Breast epithelium (tissue), 4 donors: ENCODE measurements around the gene SLC44A4. TPM values are rescaled to one million over a fixed set of nuclear protein-coding genes. Genes with fewer than 3 reads are reported as not detected.

Experiments used
- DNase-seq, 2 donors: peaks; one replicate each; pipeline ENCODE4 v3.0.0-alpha.2; 2019; ENCODE audit warnings: low spot score in 2 of 2
- H3K27ac ChIP-seq, 2 donors: fragments of 200-600 bp; sonication (generic) in 1 of 2; one replicate each; pipeline ENCODE4 v1.5.1; 2016 to 2019; ENCODE audit warnings: mild to moderate bottlenecking in 1 of 2
- H3K27me3 ChIP-seq, 2 donors: fragments of 200-600 bp; sonication (generic) in 1 of 2; one replicate each; pipeline versions ENCODE4 v1.5.1 to v1.6.0; 2017 to 2019; ENCODE audit warnings: control low read depth in 1 of 2, mild to moderate bottlenecking in 1 of 2
- H3K36me3 ChIP-seq: fragments of 200-600 bp; one replicate; pipeline ENCODE4 v1.5.1; 2019
- H3K4me1 ChIP-seq, 2 donors: fragments of 200-600 bp; sonication (generic); one replicate each; pipeline ENCODE4 v1.5.1; 2016 to 2019; ENCODE audit warnings: control low read depth in 1 of 2
- H3K4me3 ChIP-seq, 3 donors: fragments of 200-600 bp; sonication (generic); 1 replicate in 2 of 3; 2 replicates in 1 of 3; pipeline ENCODE4 v1.5.1; 2016 to 2019; ENCODE audit warnings: mild to moderate bottlenecking in 3 of 3, moderate library complexity in 2 of 3
- H3K9me3 ChIP-seq, 2 donors: fragments of 200-600 bp; sonication (generic) in 1 of 2; one replicate each; pipeline ENCODE4 v1.5.1; 2016 to 2019; ENCODE audit warnings: control low read depth in 1 of 2
- CTCF ChIP-seq, 3 donors: fragments of 450-650 bp; IDR thresholded peaks; one replicate each; pipeline ENCODE4 v1.5.1; 2016 to 2017; ENCODE audit warnings: antibody characterized with exemption in 3 of 3, mild to moderate bottlenecking in 3 of 3, moderate library complexity in 3 of 3
- POLR2A ChIP-seq: fragments of 450-650 bp; IDR thresholded peaks from one replicate; pipeline ENCODE4 v1.6.1; 2016; ENCODE audit warnings: antibody characterized with exemption, mild to moderate bottlenecking, moderate library complexity
- POLR2AphosphoS5 ChIP-seq, 3 donors: sonication (generic); formaldehyde crosslinking; IDR thresholded peaks; one replicate each; pipeline ENCODE4 v1.6.1; 2017; ENCODE audit warnings: antibody characterized with exemption in 3 of 3
- intact Hi-C: fragments of 100-400 bp; cut with DNase I; formaldehyde crosslinking; loops from one replicate; pipeline ENCODE4 v1.15.1; 2023; ENCODE audit warnings: low total_unique reads
- total RNA-seq, 3 donors: library from RNA; depleted of rRNA; stranded (reverse); fragments of >200 nt; gene quantifications; one replicate each; pipeline ENCODE4 v1.1.0, GENCODE V29; 2016

The SLC44A4 gene
- total RNA-seq, 3 donors from 2014 or later = 0.32 to 35.4 (median 10.5) TPM

- peak overlapping the region; percentile 57 to 75 (median 64) for H3K4me3 ChIP-seq
- no peaks in the 10 kb centered on the region for H3K36me3 ChIP-seq
- no peaks in the 10 kb centered on the region for H3K27me3 ChIP-seq
- no peaks in the 10 kb centered on the region for H3K9me3 ChIP-seq
- peak; percentile 97 to 98 for DNase-seq
- TF ChIP-seq CTCF (IDR thresholded peaks at IDR 0.05) = no peak
- peak; percentile 59 to 89 (median 87) for TF ChIP-seq POLR2AphosphoS5 (IDR thresholded peaks at IDR 0.05)
- TF ChIP-seq POLR2A = peak; percentile 22
- H3K27ac ChIP-seq = peak overlapping the region; percentile 99 to 100
- intact Hi-C loops = no loop called here
- peaks cover 0 to 5% of the 10 kb centered on the region in 2 donors for H3K4me1 ChIP-seq
Observed at GRCh38 chr6:31814677-31815024, 64.1 kb downstream of the SLC44A4 start.

GRCh38 chr6:31813465-31813849, 65.3 kb downstream of the SLC44A4 start:
- Histone ChIP-seq H3K27ac (peak overlapping the region; percentile 99 to 100), H3K27me3 (no peaks in the 10 kb centered on the region), H3K9me3 (no peaks in the 10 kb centered on the region), H3K36me3 (no peaks in the 10 kb centered on the region), H3K4me1 (peaks cover 0 to 5% of the 10 kb centered on the region in 2 donors), H3K4me3 (peak overlapping the region in 2 of 3 donors; percentile 64 to 75)
- TF ChIP-seq CTCF (IDR thresholded peaks at IDR 0.05) (no peak), POLR2A (no peak), POLR2AphosphoS5 (IDR thresholded peaks at IDR 0.05) (no peak)
- intact Hi-C loops = no loop called here
- DNase-seq = no peak

Other genes with a start within 250 kb of the SLC44A4 start
- gene BAG6, start 226.3 kb downstream of the SLC44A4 start, total RNA-seq = 100 to 1,000 TPM; 154 to 170 (median 157) TPM
- 1 to 10 TPM; 1.3 to 4.8 (median 4.6) TPM for gene APOM, start 223.1 kb downstream of the SLC44A4 start, total RNA-seq
- gene C6orf47, start 218.2 kb downstream of the SLC44A4 start, total RNA-seq = 10 to 100 TPM; 20.3 to 27.4 (median 24.8) TPM
- gene GPANK1, start 214.0 kb downstream of the SLC44A4 start, total RNA-seq = 10 to 100 TPM; 16.2 to 22.2 (median 20.0) TPM
- 100 to 1,000 TPM; 135 to 180 (median 178) TPM for gene CSNK2B, start 212.9 kb downstream of the SLC44A4 start, total RNA-seq
- 10 to 100 TPM in 1 of 3 donors, 1 to 10 TPM in 2; 6.2 to 12.7 (median 8.5) TPM for gene LY6G5B, start 209.0 kb downstream of the SLC44A4 start, total RNA-seq
- 1 to 10 TPM in 1 of 3 donors, under 1 TPM in 2; 0.33 to 1.9 (median 0.64) TPM for gene LY6G5C, start 197.9 kb downstream of the SLC44A4 start, total RNA-seq
- gene ABHD16A, start 175.7 kb downstream of the SLC44A4 start, total RNA-seq = 10 to 100 TPM; 42.6 to 62.6 (median 50.5) TPM
- gene LY6G6F, start 172.1 kb downstream of the SLC44A4 start, total RNA-seq = not detected
- not detected for gene LY6G6D, start 163.6 kb downstream of the SLC44A4 start, total RNA-seq
- gene LY6G6C, start 157.3 kb downstream of the SLC44A4 start, total RNA-seq = not detected
- under 1 TPM in 1 of 3 donors, not detected in 2; 0.16 TPM for gene MPIG6B, start 155.6 kb downstream of the SLC44A4 start, total RNA-seq
- 100 to 1,000 TPM in 2 of 3 donors, 10 to 100 TPM in 1; 100.0 to 212 (median 115) TPM for gene DDAH2, start 149.7 kb downstream of the SLC44A4 start, total RNA-seq
- 100 to 1,000 TPM; 266 to 325 (median 318) TPM for gene CLIC1, start 142.5 kb downstream of the SLC44A4 start, total RNA-seq
- gene MSH5, start 139.0 kb downstream of the SLC44A4 start, total RNA-seq = 10 to 100 TPM in 1 of 3 donors, 1 to 10 TPM in 2; 7.9 to 13.4 (median 8.0) TPM
- gene SAPCD1, start 116.3 kb downstream of the SLC44A4 start, total RNA-seq = 1 to 10 TPM in 2 of 3 donors, not detected in 1; 1.6 to 2.0 TPM
- gene VWA7, start 101.7 kb downstream of the SLC44A4 start, total RNA-seq = 1 to 10 TPM in 1 of 3 donors, under 1 TPM in 1, not detected in 1; under 0.01 to 1.6 TPM
- gene VARS1, start 83.2 kb downstream of the SLC44A4 start, total RNA-seq = 10 to 100 TPM; 19.2 to 35.4 (median 26.2) TPM
- 10 to 100 TPM; 28.7 to 39.7 (median 32.6) TPM for gene LSM2, start 72.0 kb downstream of the SLC44A4 start, total RNA-seq
- gene HSPA1L, start 63.7 kb downstream of the SLC44A4 start, total RNA-seq = 1 to 10 TPM; 1.3 to 1.9 (median 1.6) TPM
- gene HSPA1A, start 63.5 kb downstream of the SLC44A4 start, total RNA-seq = 100 to 1,000 TPM; 136 to 459 (median 202) TPM
- gene HSPA1B, start 51.3 kb downstream of the SLC44A4 start, total RNA-seq = 100 to 1,000 TPM; 113 to 376 (median 232) TPM
- 10 to 100 TPM; 44.6 to 57.3 (median 48.9) TPM for gene NEU1, start 16.2 kb downstream of the SLC44A4 start, total RNA-seq
- gene EHMT2, start 18.7 kb upstream of the SLC44A4 start, total RNA-seq = 10 to 100 TPM; 34.6 to 37.5 (median 37.0) TPM
- gene ZBTB12, start 23.1 kb upstream of the SLC44A4 start, total RNA-seq = 1 to 10 TPM in 2 of 3 donors, under 1 TPM in 1; 0.64 to 3.3 (median 1.9) TPM
- 10 to 100 TPM; 10.2 to 54.2 (median 15.4) TPM for gene C2, start 48.7 kb upstream of the SLC44A4 start, total RNA-seq
- 100 to 1,000 TPM in 2 of 3 donors, 10 to 100 TPM in 1; 36.3 to 177 (median 130) TPM for gene CFB, start 67.1 kb upstream of the SLC44A4 start, total RNA-seq
- 10 to 100 TPM; 77.3 to 92.7 (median 90.1) TPM for gene NELFE, start 80.0 kb upstream of the SLC44A4 start, total RNA-seq
- 10 to 100 TPM; 30.7 to 46.5 (median 43.9) TPM for gene SKIC2, start 80.2 kb upstream of the SLC44A4 start, total RNA-seq
- gene DXO, start 93.1 kb upstream of the SLC44A4 start, total RNA-seq = 10 to 100 TPM; 12.0 to 28.4 (median 22.0) TPM
- gene C4A, start 103.1 kb upstream of the SLC44A4 start, total RNA-seq = 100 to 1,000 TPM in 2 of 3 donors, 1 to 10 TPM in 1; 7.2 to 275 (median 230) TPM
- gene C4B, start 135.8 kb upstream of the SLC44A4 start, total RNA-seq = 100 to 1,000 TPM in 2 of 3 donors, 1 to 10 TPM in 1; 5.6 to 323 (median 298) TPM
- gene CYP21A2, start 159.4 kb upstream of the SLC44A4 start, total RNA-seq = 10 to 100 TPM in 1 of 3 donors, 1 to 10 TPM in 1, not detected in 1; 1.6 to 14.1 TPM
- 100 to 1,000 TPM in 1 of 3 donors, 10 to 100 TPM in 2; 32.9 to 109 (median 89.8) TPM for gene TNXB, start 230.3 kb upstream of the SLC44A4 start, total RNA-seq
- 10 to 100 TPM; 37.0 to 44.8 (median 43.6) TPM for gene ATF6B, start 249.2 kb upstream of the SLC44A4 start, total RNA-seq